SH-SY5Y (cell line): ENCODE data around the gene NKIRAS2.

Source experiments
- GATA2 ChIP-seq: IDR thresholded peaks from 2 replicates; pipeline ENCODE4 v1.6.1; 2011; ENCODE audit warnings: mild to moderate bottlenecking, low read depth, low read length
- GATA3 ChIP-seq: IDR thresholded peaks from 2 replicates; pipeline ENCODE4 v1.6.1; 2011; ENCODE audit warnings: low read depth, mild to moderate bottlenecking, low read length, moderate library complexity

GRCh38 chr17:42050393-42051012, 30.6 kb downstream of the NKIRAS2 start, which contains the start of gene C17orf113:
- TF ChIP-seq GATA2 (no peak), GATA3 (no peak)
